ENCODE results near the gene BANF2. TPM values are rescaled to one million over a fixed set of nuclear protein-coding genes. Genes with fewer than 3 reads are reported as not detected.

Gene BANF2
- total and polyA plus RNA-seq, 10 of the 15 experiments (the other 5 are each of a cell fraction or from before 2014, with no cell fraction given) = not detected

DNA sequence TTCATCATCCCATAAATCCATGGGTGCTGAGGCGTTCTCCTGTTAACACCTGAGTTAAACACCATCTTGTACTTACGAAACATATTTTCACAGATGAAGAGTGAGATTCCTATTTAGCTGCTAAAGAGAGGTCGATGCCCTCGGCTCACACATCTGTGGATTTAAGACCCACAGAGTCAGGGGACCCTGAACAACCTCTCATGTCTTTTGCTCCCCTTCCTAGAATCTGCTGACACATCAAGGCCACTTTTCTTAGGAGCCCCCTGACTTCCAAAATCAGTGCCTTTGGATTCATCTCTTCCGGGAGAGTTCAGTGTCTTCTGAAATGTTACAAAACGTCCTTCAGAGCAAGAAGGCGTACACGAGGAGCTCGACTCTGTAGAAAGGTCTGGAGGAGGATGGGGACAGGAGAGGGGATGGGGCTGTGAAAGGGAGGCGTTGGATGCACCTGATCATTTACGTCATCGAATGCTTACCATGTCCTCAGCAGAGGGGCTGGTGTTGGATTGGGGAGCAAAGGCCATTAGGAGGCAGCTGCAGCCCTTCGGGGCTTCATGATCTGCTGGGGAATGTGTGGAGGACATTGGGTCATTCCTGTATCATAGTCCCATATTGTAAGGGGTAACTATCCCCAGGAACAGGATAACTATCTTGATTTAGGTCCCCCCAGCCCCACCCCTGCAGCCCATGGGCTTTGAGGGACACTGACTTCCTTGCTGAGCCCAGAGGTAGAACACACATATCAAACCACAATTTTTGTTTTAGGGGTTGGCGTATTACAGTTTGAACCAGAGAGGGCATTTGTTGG is 22.9 kb downstream of the BANF2 start (continued):
- no peak for TF ChIP-seq RFX5 (IDR thresholded peaks at IDR 0.05; ENCODE audit: low read depth, low read length)
- no peak for TF ChIP-seq EP300 (IDR thresholded peaks at IDR 0.05; ENCODE audit: borderline replicate concordance in 1 of 2, control insufficient read depth in 1 of 2, low read depth in 2 of 2, low read length in 2 of 2)
- no peak for TF ChIP-seq EGR1 (IDR thresholded peaks at IDR 0.05; ENCODE audit: borderline replicate concordance in 1 of 2, low read depth in 2 of 2, low read length in 2 of 2)
- no peak for TF ChIP-seq MTA3 (IDR thresholded peaks at IDR 0.05; ENCODE audit: borderline replicate concordance, low read length)
- TF ChIP-seq, protein P1, sequence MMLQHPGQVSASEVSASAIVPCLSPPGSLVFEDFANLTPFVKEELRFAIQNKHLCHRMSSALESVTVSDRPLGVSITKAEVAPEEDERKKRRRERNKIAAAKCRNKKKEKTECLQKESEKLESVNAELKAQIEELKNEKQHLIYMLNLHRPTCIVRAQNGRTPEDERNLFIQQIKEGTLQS (IDR thresholded peaks at IDR 0.05; ENCODE audit: borderline replicate concordance, extremely low read depth, low read depth, low read length) = no peak
- TF ChIP-seq, protein P2, sequence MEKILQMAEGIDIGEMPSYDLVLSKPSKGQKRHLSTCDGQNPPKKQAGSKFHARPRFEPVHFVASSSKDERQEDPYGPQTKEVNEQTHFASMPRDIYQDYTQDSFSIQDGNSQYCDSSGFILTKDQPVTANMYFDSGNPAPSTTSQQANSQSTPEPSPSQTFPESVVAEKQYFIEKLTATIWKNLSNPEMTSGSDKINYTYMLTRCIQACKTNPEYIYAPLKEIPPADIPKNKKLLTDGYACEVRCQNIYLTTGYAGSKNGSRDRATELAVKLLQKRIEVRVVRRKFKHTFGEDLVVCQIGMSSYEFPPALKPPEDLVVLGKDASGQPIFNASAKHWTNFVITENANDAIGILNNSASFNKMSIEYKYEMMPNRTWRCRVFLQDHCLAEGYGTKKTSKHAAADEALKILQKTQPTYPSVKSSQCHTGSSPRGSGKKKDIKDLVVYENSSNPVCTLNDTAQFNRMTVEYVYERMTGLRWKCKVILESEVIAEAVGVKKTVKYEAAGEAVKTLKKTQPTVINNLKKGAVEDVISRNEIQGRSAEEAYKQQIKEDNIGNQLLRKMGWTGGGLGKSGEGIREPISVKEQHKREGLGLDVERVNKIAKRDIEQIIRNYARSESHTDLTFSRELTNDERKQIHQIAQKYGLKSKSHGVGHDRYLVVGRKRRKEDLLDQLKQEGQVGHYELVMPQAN (conservative IDR thresholded peaks at IDR 0.05) = no peak

DNA sequence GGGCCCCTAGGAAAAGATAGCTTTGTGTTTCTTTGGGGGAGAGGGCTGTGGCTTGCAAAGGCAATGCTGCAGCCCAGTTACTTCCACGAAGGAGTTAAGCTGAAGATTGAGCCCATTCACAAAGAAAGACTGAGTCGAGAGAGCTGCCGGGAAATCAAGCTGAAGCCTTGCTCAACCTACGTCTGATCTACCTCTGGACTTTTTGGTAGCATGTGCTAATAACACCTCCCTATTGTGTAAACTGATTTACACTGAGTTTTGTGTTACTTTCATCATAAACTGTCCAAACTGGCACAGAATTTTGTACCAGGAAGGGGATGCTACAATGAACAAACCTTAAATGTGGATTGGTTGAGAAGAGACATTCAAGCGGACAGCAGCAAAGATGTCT is 23.5 kb downstream of the BANF2 start:
- RAD21 ChIA-PET (ENCODE audit: unreplicated experiment) = no interaction called here
- no peak for FAIRE-seq
- H3K36me3 ChIP-seq (ENCODE audit: control insufficient read depth in 2 of 2, insufficient read depth in 2 of 2, low read length in 1 of 2) = no peaks in the 10 kb centered on the region

More for the DNA sequence above, 23.5 kb downstream of the BANF2 start:
- intact Hi-C loops (cut with micrococcal nuclease; ENCODE audit: unreplicated experiment) (no loop called here), in situ Hi-C loops (cut with MboI) (no loop called here)
- H3K9me3 ChIP-seq (replicated peaks; ENCODE audit: control insufficient read depth, insufficient read depth, low read length) = no peaks in the 10 kb centered on the region
- H3K27me3 ChIP-seq (replicated peaks in 1 of 2; ENCODE audit: control insufficient read depth in 2 of 2, insufficient read depth in 2 of 2, low read length in 1 of 2) = no peaks in the 10 kb centered on the region; a peak in 2 of 4 replicates
- no peak overlapping the region for H3K9ac ChIP-seq (ENCODE audit: control insufficient read depth, insufficient read depth, low read length)
- H3K79me2 ChIP-seq (ENCODE audit: control insufficient read depth, insufficient read depth, low read length) = no peaks in the 10 kb centered on the region
- DNase-seq (ENCODE audit: low read depth, low spot score) (no peak), ATAC-seq (no peak)
- no TSS peak for BruUV-seq (replicated peaks)
- H3K27ac ChIP-seq (ENCODE audit: control insufficient read depth, insufficient read depth) = no peak overlapping the region
- H3K4me2 ChIP-seq (ENCODE audit: control insufficient read depth, insufficient read depth) = no peak overlapping the region
- WGBS (ENCODE audit: insufficient coverage, insufficient replicate concordance, low lambda C conversion rate, missing lambda C conversion rate) = 63% methylated on average over 5 of the region's 5 CpGs
- TF ChIP-seq ZNF24 (IDR thresholded peaks at IDR 0.05) (no peak), CEBPB (IDR thresholded peaks at IDR 0.05; ENCODE audit: borderline replicate concordance in 1 of 2, low read depth in 2 of 2, low read length in 2 of 2) (no peak), TBL1XR1 (IDR thresholded peaks at IDR 0.05; ENCODE audit: low read depth, low read length) (no peak), CREB1 (IDR thresholded peaks at IDR 0.05; ENCODE audit: low read depth) (no peak), SMARCA5 (IDR thresholded peaks at IDR 0.05) (no peak), HDAC6 (IDR thresholded peaks at IDR 0.05; ENCODE audit: unreplicated experiment) (no peak)
- ChIA-PET POLR2A (no interaction called here), CTCF (interaction anchor here (1.0 to 1.8 kb wide), 3 partner anchors 9 to 175 kb away, joined by 3 to 5 read pairs (median 3); partner anchors contain the start of gene RRBP1), SMC1A (ENCODE audit: uncharacterized antibody, unreplicated experiment) (interaction anchor here (0.7 to 1.1 kb wide), 2 partner anchors 10 to 194 kb away, joined by 3 read pairs; no protein-coding TSS in a partner anchor)
- no peak overlapping the region for H2AFZ ChIP-seq (ENCODE audit: control insufficient read depth, low read depth, low read length)
- no peaks in the 10 kb centered on the region for H4K20me1 ChIP-seq (ENCODE audit: control insufficient read depth, insufficient read depth)
- no peaks in the 10 kb centered on the region for H3K4me1 ChIP-seq (ENCODE audit: control insufficient read depth, insufficient read depth, low read length)
- no peak overlapping the region for H3K4me3 ChIP-seq
